NCI-H187 (cell line): ENCODE measurements around the gene PPIP5K1.

ENCODE experiments used
- DNase-seq, 2 experiments: peaks; one replicate each; lab custom pipeline; 2025; lab: John Stamatoyannopoulos, UW

The PPIP5K1 gene

GRCh38 chr15:43517354-43518196 lies 72.4 kb downstream of the PPIP5K1 start, which contains the start of gene MAP1A:
MAP1A (plus strand) TSS chr15:43517608; CDS start chr15:43521474, 3,866 bp downstream.
- peak in 1 of 2 experiments; percentile 30 for DNase-seq

GRCh38 chr15:43516801-43517353 lies 73.1 kb downstream of the PPIP5K1 start:
- DNase-seq, result no peak

- DNase-seq, result no peak
These were observed 73.8 kb downstream of the PPIP5K1 start for GRCh38 chr15:43516185-43516584.

GRCh38 chr15:43515741-43516140 lies 74.3 kb downstream of the PPIP5K1 start:
- DNase-seq, result no peak

GRCh38 chr15:43514241-43515057 lies 75.6 kb downstream of the PPIP5K1 start:
- DNase-seq, result peak in 1 of 2 experiments; percentile 23

- DNase-seq, result no peak
These were observed 76.5 kb downstream of the PPIP5K1 start for GRCh38 chr15:43513550-43513949.

GRCh38 chr15:43511012-43511885 lies 78.8 kb downstream of the PPIP5K1 start:
- peak in 1 of 2 experiments; percentile 48 for DNase-seq

- peak; percentile 79 to 97 for DNase-seq
These were observed 79.6 kb downstream of the PPIP5K1 start for GRCh38 chr15:43510200-43511011.

GRCh38 chr15:43509660-43510199 lies 80.3 kb downstream of the PPIP5K1 start:
- DNase-seq, result peak in 1 of 2 experiments; percentile 2

- no peak for DNase-seq
These were observed 80.9 kb downstream of the PPIP5K1 start for GRCh38 chr15:43508991-43509659.

GRCh38 chr15:43508421-43508820 lies 81.6 kb downstream of the PPIP5K1 start:
- DNase-seq, result no peak

- no peak for DNase-seq
These were observed 84.3 kb downstream of the PPIP5K1 start for GRCh38 chr15:43505738-43506137.

- DNase-seq, result no peak
These were observed 90.4 kb downstream of the PPIP5K1 start for GRCh38 chr15:43499635-43500034.

GRCh38 chr15:43498990-43499389 lies 91.0 kb downstream of the PPIP5K1 start:
- DNase-seq, result no peak

- no peak for DNase-seq
These were observed 96.1 kb downstream of the PPIP5K1 start for GRCh38 chr15:43493703-43494472.

- DNase-seq, result peak; percentile 59 to 76
These were observed 97.1 kb downstream of the PPIP5K1 start, which contains the start of gene TP53BP1 for GRCh38 chr15:43492673-43493601. TP53BP1 (minus strand) TSS chr15:43493156; CDS start chr15:43493043, 113 bp downstream.

GRCh38 chr15:43492266-43492665 lies 97.7 kb downstream of the PPIP5K1 start:
- no peak for DNase-seq

- DNase-seq, result no peak
These were observed 100.8 kb downstream of the PPIP5K1 start for GRCh38 chr15:43489191-43489590.
